Measurements from ENCODE around the gene PRELID3B.

- TF ChIP-seq CEBPB (IDR thresholded peaks at IDR 0.05) = no peak
- no peak for TF ChIP-seq NFIC (IDR thresholded peaks at IDR 0.05)
- no peak for TF ChIP-seq MAX (IDR thresholded peaks at IDR 0.05)
- no peak for TF ChIP-seq YY1 (IDR thresholded peaks at IDR 0.05; ENCODE audit: low read depth)
- no peak for TF ChIP-seq FOXM1 (IDR thresholded peaks at IDR 0.05; ENCODE audit: borderline replicate concordance, low read depth)
- no peak for TF ChIP-seq RAD21 (IDR thresholded peaks at IDR 0.05; ENCODE audit: low read depth)
- TF ChIP-seq EGR1 (IDR thresholded peaks at IDR 0.05) = no peak
- no peak for TF ChIP-seq EP300 (IDR thresholded peaks at IDR 0.05; ENCODE audit: borderline replicate concordance)
- TF ChIP-seq REST (IDR thresholded peaks at IDR 0.05; ENCODE audit: low read depth) = no peak
- TF ChIP-seq TCF12 (IDR thresholded peaks at IDR 0.05; ENCODE audit: low read depth) = no peak
- TF ChIP-seq TAF1 (IDR thresholded peaks at IDR 0.05; ENCODE audit: low read depth) = no peak
- TF ChIP-seq CREB1 (IDR thresholded peaks at IDR 0.05; ENCODE audit: low read depth) = no peak
- TF ChIP-seq ZBTB7A (IDR thresholded peaks at IDR 0.05; ENCODE audit: low read depth) = no peak
Measured at GRCh38 chr20:58993332-58994248, 49.0 kb downstream of the PRELID3B start.

All from Ishikawa (cell line).